ENCODE measurements around the gene NEURL4. TPM values are rescaled to one million over a fixed set of nuclear protein-coding genes. Genes with fewer than 3 reads are reported as not detected.

The NEURL4 gene
- total RNA-seq, 4 donors from 2014 or later: 23.3 to 69.0 (median 53.9) TPM

DNA sequence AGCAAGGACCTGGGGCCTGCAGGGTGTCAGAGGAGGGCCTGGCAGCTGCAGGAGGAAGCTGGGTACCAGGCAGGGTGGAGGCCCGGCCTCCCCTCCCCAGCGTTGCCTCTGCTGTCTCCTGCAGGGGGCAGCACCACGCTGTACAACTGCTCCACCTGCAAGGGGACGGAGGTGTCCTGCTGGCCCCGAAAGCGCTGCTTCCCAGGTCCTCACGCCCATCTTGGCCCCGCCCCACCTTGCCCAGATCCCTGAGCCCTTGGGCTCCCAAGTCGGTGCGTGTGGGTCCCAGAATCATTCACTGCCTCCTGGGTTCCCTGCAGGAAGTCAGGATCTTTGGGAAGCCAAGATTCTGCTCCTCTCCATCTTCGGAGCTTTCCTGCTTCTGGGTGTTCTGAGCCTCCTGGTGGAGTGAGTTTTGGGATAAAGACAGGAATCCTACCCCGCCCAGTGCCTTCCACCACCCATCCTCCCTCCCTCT, 27.0 kb upstream of the NEURL4 start:
- Histone ChIP-seq H3K27ac (peak overlapping the region in 3 of 4 donors; percentile 9 to 46 (median 43)), H3K27me3 (no peaks in the 10 kb centered on the region), H3K4me1 (peaks cover 0 to 39% (median 10%) of the 10 kb centered on the region in 4 donors), H3K4me3 (no peak overlapping the region), H3K36me3 (no peaks in the 10 kb centered on the region), H3K9me3 (no peaks in the 10 kb centered on the region)
- DNase-seq: peak; percentile 86 to 93 (median 89)
- TF ChIP-seq, protein P1, sequence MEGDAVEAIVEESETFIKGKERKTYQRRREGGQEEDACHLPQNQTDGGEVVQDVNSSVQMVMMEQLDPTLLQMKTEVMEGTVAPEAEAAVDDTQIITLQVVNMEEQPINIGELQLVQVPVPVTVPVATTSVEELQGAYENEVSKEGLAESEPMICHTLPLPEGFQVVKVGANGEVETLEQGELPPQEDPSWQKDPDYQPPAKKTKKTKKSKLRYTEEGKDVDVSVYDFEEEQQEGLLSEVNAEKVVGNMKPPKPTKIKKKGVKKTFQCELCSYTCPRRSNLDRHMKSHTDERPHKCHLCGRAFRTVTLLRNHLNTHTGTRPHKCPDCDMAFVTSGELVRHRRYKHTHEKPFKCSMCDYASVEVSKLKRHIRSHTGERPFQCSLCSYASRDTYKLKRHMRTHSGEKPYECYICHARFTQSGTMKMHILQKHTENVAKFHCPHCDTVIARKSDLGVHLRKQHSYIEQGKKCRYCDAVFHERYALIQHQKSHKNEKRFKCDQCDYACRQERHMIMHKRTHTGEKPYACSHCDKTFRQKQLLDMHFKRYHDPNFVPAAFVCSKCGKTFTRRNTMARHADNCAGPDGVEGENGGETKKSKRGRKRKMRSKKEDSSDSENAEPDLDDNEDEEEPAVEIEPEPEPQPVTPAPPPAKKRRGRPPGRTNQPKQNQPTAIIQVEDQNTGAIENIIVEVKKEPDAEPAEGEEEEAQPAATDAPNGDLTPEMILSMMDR (IDR thresholded peaks at IDR 0.05): peak; percentile 80 to 97 (median 92)
- TF ChIP-seq POLR2A (IDR thresholded peaks at IDR 0.05): peak in 1 of 2 donors; percentile 15

DNA sequence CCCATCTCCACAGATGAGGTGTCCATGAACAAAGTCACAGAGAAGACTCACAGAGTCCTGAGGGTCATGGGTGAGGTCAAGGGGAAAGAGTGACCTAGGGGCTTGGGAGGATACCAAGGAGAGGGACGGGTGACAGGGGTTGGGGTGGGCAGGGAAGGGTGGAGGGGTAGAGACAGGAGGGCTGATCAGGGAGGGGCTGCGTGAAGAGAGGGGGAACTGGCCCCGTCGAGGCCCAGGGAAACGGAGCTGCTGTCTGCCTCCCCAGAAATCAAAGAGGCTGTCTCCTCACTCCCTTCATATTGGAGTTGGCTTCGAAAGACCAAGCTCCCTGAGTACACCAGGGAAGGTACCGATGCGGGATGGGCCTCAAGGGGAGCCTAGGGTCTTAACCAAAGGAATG, 26.4 kb upstream of the NEURL4 start:
- Histone ChIP-seq H3K36me3 (no peaks in the 10 kb centered on the region), H3K27me3 (no peaks in the 10 kb centered on the region), H3K4me3 (no peak overlapping the region), H3K9me3 (no peaks in the 10 kb centered on the region), H3K4me1 (peaks cover 2 to 44% (median 14%) of the 10 kb centered on the region in 4 donors), H3K27ac (peak overlapping the region in 1 of 4 donors; percentile 46)
- TF ChIP-seq, protein P1 (IDR thresholded peaks at IDR 0.05): no peak
- no peak for TF ChIP-seq POLR2A (IDR thresholded peaks at IDR 0.05)
- no peak for DNase-seq

- Histone ChIP-seq H3K9me3 (no peaks in the 10 kb centered on the region), H3K4me1 (peaks cover 5 to 50% (median 20%) of the 10 kb centered on the region in 4 donors), H3K27me3 (no peaks in the 10 kb centered on the region), H3K36me3 (no peaks in the 10 kb centered on the region), H3K27ac (peak within 1 kb of the TSS in 2 of 4 donors; percentile 43 to 46), H3K4me3 (no peak within 1 kb of the TSS)
- TF ChIP-seq, protein P1 (IDR thresholded peaks at IDR 0.05): no peak
- TF ChIP-seq POLR2A (IDR thresholded peaks at IDR 0.05): no peak
- DNase-seq: no peak
These were observed 25.9 kb upstream of the NEURL4 start, which contains the start of gene TMEM95 for GRCh38 chr17:7355053-7355452. TSS of gene TMEM95 (plus strand) at chr17:7355156. CDS start at chr17:7355205, 49 bp downstream.

- Histone ChIP-seq H3K4me3 (no peak overlapping the region), H3K4me1 (peaks cover 5 to 54% (median 24%) of the 10 kb centered on the region in 4 donors), H3K9me3 (no peaks in the 10 kb centered on the region), H3K27me3 (no peaks in the 10 kb centered on the region), H3K27ac (peak overlapping the region in 1 of 4 donors; percentile 12), H3K36me3 (no peaks in the 10 kb centered on the region)
- no peak for DNase-seq
- no peak for TF ChIP-seq POLR2A (IDR thresholded peaks at IDR 0.05)
- TF ChIP-seq, protein P1 (IDR thresholded peaks at IDR 0.05): no peak
These were observed 25.2 kb upstream of the NEURL4 start for GRCh38 chr17:7354262-7354843.

DNA sequence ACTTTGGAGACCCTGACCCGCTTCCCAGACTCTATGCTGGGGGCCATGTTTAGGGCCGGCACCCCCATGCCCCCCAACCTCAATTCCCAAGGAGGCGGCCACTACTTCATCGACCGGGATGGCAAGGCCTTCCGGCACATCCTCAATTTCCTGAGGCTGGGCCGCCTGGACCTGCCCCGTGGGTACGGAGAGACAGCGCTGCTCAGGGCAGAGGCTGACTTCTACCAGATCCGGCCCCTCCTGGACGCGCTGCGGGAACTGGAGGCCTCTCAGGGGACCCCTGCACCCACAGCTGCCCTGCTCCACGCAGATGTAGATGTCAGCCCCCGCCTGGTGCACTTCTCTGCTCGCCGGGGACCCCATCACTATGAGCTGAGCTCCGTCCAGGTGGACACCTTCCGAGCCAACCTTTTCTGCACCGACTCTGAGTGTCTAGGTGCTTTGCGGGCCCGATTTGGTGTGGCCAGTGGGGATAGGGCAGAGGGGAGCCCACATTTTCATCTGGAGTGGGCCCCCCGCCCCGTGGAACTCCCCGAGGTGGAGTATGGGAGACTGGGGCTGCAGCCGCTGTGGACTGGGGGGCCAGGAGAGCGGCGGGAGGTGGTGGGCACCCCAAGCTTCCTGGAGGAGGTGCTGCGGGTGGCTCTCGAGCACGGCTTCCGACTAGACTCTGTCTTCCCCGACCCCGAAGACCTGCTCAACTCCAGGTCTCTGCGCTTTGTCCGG, 23.9 kb upstream of the NEURL4 start:
- peak overlapping the region in 3 of 4 donors; percentile 66 to 84 (median 80) for H3K4me3 ChIP-seq
- no peak for DNase-seq
- TF ChIP-seq POLR2A (IDR thresholded peaks at IDR 0.05): no peak
- TF ChIP-seq, protein P1 (IDR thresholded peaks at IDR 0.05): no peak
- peak overlapping the region in 2 of 4 donors; percentile 95 to 96 for H3K27ac ChIP-seq
- H3K27me3 ChIP-seq: no peaks in the 10 kb centered on the region
- no peaks in the 10 kb centered on the region for H3K36me3 ChIP-seq
- H3K4me1 ChIP-seq: peaks cover 5 to 54% (median 24%) of the 10 kb centered on the region in 4 donors
- no peaks in the 10 kb centered on the region for H3K9me3 ChIP-seq

Data from Peyer's patch (tissue), 4 donors.